D721Med (cell line): ENCODE results near the gene PPP2R5A.

ENCODE experiments used
- DNase-seq: peaks from one replicate; pipeline ENCODE4 v3.0.0; 2011; ENCODE audit warnings: low spot score; ENCODE audit not compliant: insufficient read length
- FAIRE-seq: peaks from 2 replicates; lab custom pipeline; 2011; peaks lifted over from hg19 to GRCh38; lab: Jason Lieb, UNC
- CTCF ChIP-seq: IDR thresholded peaks from 2 replicates; pipeline ENCODE4 v1.5.1; 2012; ENCODE audit warnings: mild to moderate bottlenecking, control low read depth; ENCODE audit not compliant: insufficient read depth; ENCODE audit errors: missing control alignments

PPP2R5A gene

DNA sequence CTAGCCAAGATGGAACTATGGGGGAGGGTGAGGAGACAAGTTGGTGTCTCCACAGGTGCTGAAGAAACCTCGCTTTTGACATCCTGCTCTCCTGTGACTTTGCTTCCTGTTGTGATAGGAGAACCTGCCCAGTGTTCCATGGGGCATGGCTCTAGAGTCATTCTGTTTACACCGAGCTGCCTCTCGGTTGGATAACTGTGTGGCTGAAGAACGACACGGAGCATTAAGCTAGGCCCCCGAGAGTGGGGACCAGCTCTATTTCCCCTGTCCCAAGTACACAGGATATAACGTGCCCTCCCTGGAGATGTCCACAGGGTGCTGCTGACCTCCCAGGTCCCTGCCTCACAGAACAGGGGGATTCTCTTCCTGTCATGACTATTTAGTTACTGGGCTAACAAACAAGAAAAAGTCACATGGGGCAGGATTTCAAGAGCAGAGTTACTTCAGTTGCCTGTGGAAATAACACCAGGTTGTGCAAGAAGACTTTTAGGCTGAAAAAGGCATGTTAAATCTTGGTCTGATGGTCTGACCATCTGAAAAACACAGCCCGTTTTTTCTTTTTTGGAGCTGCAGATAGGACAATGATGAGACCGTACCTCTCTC, 29.4 kb upstream of the PPP2R5A start:
- no peak for DNase-seq
- TF ChIP-seq CTCF, result no peak
- FAIRE-seq, result no peak

DNA sequence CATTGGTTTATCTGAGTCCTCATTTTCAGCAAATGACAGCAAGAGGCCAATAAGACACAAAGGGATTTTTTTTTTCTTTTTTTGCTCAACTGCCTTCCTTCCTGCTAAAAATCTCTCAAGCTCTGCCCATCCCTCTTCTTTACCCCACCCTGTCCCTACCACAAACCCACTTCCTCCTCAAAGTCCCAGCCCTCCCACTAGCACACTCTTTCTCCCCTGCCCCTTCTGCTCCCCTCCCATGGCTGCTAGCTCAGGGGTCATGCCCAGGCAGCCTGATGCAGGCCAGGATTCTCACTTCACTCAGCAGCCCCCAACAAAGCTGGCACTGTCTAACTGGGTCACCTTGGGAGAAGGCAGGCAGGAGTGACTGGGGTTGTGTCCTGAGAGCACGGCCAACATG, 28.8 kb upstream of the PPP2R5A start:
- no peak for FAIRE-seq
- no peak for TF ChIP-seq CTCF
- no peak for DNase-seq

DNA sequence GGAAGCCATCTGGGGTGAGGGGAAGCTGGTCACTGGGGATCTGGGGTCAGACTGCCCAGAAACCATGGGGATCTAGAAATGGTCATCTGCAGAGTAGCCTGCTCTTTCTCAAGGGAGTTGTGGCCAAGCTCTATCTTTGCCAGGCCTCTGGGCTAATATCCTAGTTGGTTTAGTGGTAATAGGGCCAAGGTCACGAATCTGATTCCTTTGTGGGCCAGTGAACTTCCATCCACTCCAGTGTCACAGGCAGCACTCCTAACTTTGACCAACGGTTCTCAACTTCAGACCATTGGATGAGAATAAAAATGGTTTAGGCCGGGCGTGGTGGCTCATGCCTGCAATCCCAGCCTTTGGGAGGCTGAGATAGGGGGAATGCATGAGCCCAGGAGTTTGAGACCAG, 28.1 kb upstream of the PPP2R5A start:
- DNase-seq (no peak), FAIRE-seq (no peak)
- no peak for TF ChIP-seq CTCF

DNA sequence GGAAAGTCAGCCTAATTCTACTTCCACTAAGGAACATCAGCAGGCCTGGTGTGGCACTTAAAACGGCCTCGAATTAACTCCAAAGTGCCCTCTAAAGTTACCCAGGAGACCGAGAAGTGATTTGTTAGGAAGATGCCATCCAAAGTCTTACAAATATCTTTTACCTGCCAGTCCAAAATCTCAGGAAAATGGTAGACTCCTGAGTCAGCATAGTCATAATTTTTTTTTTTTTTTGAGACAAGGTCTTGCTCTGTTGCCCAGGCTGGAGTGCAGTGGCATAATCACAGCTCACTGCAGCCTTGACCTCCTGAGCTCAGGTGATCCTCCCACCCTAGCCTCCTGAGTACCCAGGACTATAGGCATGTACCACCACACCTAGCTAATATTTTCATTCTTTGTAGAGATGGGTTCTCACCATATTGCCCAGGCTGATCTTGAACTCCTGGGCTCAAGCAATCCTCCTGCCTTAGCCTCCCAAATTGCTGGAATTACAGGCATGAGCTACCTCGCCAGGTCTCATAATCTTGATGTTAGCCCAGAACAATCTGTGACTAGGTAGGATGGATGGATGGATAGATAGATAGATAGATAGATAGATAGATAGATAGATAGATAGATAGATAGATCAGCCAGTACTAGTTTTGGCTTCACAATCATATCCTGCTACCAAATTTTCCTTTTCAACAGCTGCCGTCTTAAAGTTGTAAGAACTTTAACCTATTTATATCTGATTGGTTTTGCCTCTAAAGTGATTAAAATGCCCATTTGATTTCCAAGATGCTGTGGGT, 25.3 kb upstream of the PPP2R5A start:
- no peak for DNase-seq
- FAIRE-seq, result no peak
- no peak for TF ChIP-seq CTCF

DNA sequence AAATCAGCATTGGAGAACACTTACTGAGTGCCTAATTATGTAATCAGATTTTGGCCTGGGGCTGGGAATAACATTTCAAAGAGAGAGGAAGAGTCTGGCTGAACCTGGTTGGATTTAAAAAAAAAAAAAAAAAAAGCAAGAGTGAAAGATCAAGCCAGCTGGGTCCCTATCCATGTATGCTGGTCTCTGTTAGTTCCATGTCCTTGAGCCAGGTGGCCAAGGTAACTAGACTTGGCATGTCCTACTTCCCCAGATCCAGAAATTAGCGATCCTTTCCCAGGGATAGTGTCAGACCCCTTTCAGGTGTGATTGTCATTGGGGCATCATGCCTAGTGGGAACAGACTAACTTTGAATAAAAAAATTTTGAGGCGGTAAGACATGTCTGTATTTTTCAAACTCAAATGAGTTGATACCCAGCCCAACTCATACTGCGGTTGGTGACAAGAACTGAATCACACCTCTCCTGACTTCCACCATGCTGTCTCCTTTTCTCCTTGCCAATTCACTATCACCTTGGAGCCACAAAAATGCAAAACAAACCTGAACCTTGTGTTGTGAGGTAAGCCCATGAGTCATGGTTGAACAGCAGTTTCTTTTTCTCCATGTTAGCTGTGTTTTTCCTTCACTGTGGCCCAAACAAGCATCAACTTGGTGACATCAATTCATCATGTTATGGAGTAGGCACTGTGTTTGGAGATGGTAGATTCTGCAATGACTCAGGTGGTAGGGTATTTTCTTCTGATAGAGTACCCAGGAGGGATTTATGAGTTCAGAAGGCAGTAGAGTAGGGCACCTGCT, 24.5 kb upstream of the PPP2R5A start:
- no peak for FAIRE-seq
- no peak for DNase-seq
- no peak for TF ChIP-seq CTCF

DNA sequence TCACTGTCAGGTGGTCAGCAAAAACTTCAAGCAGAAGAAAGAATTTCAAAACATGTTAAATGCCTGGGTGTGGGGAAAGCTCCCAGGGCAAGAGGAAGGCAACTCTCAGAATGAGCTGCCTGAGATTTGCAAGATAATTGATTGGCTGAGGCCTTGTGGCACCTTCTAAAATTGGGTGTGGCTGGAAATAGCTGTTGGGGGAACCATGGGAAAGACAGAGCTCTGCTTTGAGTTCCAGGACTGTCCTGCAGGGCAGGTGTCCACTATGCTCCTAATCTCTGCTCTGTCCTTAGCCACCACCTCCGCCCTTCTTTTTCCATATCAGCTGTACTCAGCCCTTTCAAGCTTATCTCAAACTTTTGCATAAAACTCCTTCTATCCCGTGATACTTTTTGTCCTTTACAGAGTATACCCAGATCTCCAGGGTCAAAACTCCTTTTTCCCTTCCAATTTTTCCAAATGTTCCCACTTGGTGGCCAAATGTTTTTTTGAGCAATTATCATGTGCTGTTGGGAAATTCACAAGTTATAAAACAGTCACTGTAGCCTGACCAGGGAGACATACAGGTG, 23.8 kb upstream of the PPP2R5A start:
- DNase-seq (no peak), FAIRE-seq (no peak)
- TF ChIP-seq CTCF, result no peak
